Stimulated activated CD8-positive, alpha-beta memory T cell treated with anti-CD3 and anti-CD28 coated beads, Interleukin-4, amount 100 ng/mL, for 4 hours (primary cell): ENCODE data around the gene SNX24.

ENCODE experiments used
- DNase-seq, 2 donors: peaks; one replicate each; pipeline ENCODE4 v3.0.0-alpha.2; 2020; ENCODE audit warnings: low read depth in 2 of 2, low spot score in 1 of 2

The SNX24 gene

GRCh38 chr5:122915717-122916461, 70.5 kb downstream of the SNX24 start:
- DNase-seq: no peak

GRCh38 chr5:122916490-122916889, 71.1 kb downstream of the SNX24 start:
- no peak for DNase-seq

- no peak for DNase-seq
Measured at GRCh38 chr5:122919969-122920368, 74.6 kb downstream of the SNX24 start.

- no peak for DNase-seq
Measured at GRCh38 chr5:122921826-122922225, 76.4 kb downstream of the SNX24 start.

GRCh38 chr5:122924203-122924602, 78.8 kb downstream of the SNX24 start:
- DNase-seq: no peak

- no peak for DNase-seq
Measured at GRCh38 chr5:122924719-122925395, 79.4 kb downstream of the SNX24 start.

- no peak for DNase-seq
Measured at GRCh38 chr5:122929001-122929400, 83.6 kb downstream of the SNX24 start.

GRCh38 chr5:122929980-122930379, 84.6 kb downstream of the SNX24 start:
- DNase-seq: no peak

- DNase-seq: no peak
Measured at GRCh38 chr5:122933956-122934355, 88.5 kb downstream of the SNX24 start.

GRCh38 chr5:122936088-122936487, 90.7 kb downstream of the SNX24 start:
- DNase-seq: no peak

GRCh38 chr5:122937914-122938313, 92.5 kb downstream of the SNX24 start:
- DNase-seq: no peak

- DNase-seq: no peak
Measured at GRCh38 chr5:122940890-122941289, 95.5 kb downstream of the SNX24 start.

GRCh38 chr5:122941737-122942136, 96.3 kb downstream of the SNX24 start:
- DNase-seq: no peak

GRCh38 chr5:122942164-122942914, 96.9 kb downstream of the SNX24 start:
- DNase-seq: no peak

- DNase-seq: no peak
Measured at GRCh38 chr5:122943050-122943698, 97.8 kb downstream of the SNX24 start.

GRCh38 chr5:122944051-122944450, 98.6 kb downstream of the SNX24 start:
- no peak for DNase-seq

- DNase-seq: no peak
Measured at GRCh38 chr5:122947372-122947771, 102.0 kb downstream of the SNX24 start.

GRCh38 chr5:122947772-122948171, 102.4 kb downstream of the SNX24 start:
- no peak for DNase-seq

- no peak for DNase-seq
Measured at GRCh38 chr5:122948319-122948718, 102.9 kb downstream of the SNX24 start.

GRCh38 chr5:122951658-122952057, 106.2 kb downstream of the SNX24 start:
- no peak for DNase-seq

GRCh38 chr5:122954719-122955118, 109.3 kb downstream of the SNX24 start:
- no peak for DNase-seq

GRCh38 chr5:122957457-122957856, 112.0 kb downstream of the SNX24 start:
- DNase-seq: no peak
